ENCODE results near the gene SLC39A8.
"Not testable (repeated sequence)": the region's sequence is repeated elsewhere in the genome, so short reads cannot be mapped to it uniquely, and the experiment has no call there.

The SLC39A8 gene

GRCh38 chr4:102344954-102345794, at the start of gene SLC39A8:
Gene SLC39A8 (minus strand): TSS chr4:102345482. CDS start chr4:102344662, 820 bp downstream.
- DNase-seq, result peak; percentile 89

DNA sequence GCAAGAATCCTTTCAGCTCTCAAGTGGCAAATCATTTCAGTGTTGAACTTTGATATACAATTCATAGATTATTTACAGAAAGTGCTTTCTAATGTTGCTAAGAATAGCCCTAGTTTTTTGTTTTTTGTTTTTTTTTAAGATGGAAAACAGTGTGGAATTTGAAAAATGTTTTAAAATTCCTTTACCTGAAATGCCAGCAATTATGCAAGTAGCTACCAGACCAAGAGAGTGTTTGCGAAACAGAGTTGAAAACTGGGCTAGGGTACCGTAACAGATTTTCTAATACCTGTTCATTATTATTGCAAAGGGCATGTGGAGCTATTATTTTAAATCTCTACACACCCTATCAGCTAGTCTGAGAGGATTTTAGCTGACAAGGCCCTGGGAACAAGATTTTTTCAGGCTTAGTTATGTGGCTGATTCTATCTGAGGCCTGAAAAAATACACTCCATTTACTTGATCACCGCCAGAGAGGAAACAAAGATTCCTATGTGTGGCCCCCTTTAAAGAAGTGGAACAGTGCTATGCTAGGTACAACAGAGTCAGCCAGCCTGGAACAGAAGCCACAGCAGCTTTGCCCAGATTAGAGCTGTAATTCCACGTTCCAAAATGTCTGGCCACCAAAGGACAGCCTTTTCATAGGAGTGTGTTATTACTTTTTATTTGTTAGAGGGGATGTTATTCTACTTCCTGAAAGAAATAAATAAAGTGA, 46.9 kb upstream of the SLC39A8 start:
- no peak for DNase-seq

DNA sequence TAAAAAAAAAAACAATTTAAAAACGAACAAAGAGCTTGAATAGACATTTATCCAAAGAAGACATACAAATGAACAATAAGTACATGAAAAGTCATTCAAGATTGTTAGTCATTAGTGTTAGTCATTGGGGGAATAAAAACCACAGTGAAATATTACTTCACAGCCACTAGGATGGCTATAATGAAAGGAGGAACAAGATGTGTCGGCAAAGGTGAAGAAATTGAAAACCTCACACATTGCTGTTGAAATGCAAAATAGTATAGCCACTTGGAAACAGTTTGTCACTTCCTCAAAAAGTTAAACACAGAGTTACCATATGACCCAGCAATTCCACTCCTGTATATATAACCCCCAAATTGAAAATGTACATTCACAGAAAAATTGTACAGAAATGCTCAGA, 45.2 kb upstream of the SLC39A8 start:
- DNase-seq, result no peak

GRCh38 chr4:102388611-102389010, 43.3 kb upstream of the SLC39A8 start:
- DNase-seq, result no peak

DNA sequence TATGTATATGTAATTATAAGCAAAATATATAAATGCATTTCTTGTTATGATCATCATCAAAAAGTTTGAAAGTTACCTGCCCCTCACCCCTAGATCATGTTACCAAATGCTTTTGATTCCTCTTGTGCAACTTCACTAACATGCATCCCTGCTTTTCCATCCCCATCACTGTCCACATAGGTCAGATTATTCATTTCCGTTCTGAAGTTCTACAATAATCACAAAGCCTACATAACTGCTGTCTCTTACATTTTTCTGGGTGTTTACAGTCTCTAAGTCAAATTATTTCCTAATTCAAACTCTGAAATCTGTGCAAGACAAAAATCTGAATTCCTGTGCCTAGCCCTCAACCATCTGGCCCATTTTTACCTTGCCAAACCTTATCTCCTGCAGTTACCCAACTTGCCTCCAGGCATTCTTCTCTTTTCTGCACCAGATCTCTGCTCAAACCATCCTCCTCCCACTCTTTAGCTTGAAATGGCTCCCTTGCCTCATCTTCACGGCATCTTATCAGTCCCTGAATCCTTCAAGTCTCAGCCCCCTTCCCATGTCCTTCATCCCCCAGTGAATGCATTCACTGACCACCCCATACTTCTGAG, 42.4 kb upstream of the SLC39A8 start:
- DNase-seq, result no peak

GRCh38 chr4:102386966-102387365, 41.7 kb upstream of the SLC39A8 start:
- no peak for DNase-seq

DNA sequence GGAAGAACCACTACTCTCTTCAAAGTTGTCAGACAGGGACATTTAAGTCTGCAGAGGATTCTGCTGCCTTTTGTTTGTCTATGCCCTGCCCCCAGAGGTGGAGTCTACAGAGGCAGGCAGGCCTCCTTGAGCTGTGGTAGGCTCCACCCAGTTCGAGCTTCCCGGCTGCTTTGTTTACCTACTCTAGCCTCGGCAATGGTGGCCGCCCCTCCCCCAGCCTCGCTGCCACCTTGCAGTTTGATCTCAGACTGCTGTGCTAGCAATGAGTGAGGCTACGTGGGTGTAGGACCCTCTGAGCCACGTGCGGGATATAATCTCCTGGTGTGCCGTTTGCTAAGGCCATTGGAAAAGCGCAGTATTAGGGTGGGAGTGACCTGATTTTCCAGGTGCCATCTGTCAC, 35.0 kb upstream of the SLC39A8 start:
- DNase-seq, result not testable (repeated sequence)

DNA sequence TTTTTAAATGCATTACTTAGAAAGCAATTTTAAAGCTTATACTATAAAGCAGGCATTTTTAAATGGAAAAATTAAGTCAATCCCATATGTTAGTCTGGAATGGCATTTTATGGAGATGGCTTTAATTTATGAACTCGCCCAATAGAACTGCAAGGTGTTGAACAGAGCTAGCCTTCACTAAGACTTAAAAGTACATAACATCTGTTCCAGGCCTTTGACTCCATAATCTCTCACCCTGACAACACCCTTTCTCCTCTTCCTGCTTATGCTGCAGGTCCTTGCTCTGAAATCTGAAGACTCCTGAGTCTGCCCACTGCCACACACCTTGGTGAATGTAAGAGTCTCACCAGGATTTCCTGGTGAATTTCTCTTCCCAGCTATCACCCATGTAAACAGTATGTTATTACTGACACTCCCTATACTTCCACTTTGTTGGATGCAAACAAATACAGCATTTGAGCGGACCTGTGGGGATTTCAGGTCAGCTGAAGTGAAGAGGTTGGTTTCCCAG, 17.7 kb upstream of the SLC39A8 start:
- DNase-seq, result no peak

DNA sequence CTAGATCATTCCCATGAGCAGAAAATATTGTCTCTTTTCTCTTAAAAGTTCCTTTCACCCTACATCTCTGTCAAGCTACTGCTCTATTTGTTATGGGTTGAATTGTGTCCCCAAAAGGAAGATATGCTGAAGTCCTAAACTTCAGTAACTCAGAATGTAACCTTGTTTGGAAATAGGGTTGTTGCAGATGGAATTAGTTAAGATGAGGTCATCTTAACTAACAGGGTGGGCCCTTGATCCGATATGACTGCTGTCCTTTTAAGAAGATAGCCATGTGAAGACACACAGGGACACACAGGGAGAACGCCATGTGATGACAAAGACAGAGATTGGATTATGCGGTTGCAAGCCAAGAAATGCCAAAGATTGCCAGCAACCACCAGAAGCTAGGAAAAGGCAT, 12.8 kb upstream of the SLC39A8 start:
- no peak for DNase-seq

DNA sequence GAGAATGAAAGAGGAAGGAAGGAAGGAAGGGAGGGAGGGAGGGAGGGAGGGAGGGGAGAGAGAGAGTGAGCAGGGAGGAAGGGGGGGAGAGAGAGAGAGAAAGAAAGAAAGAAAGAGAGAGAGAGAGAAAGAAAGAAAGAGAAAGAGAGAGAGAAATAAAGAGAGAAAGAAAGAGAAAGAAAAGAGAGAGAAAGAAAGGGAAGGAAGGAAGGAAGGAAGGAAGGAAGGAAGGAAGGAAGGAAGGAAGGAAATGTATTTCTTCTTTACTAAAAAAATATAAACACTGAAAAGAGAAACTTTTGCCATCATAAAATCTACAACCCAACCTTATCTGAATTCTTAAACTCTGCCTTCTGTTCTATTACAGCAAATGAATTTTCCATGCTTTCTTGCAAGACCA, 12.4 kb upstream of the SLC39A8 start:
- DNase-seq, result not testable (repeated sequence)

GRCh38 chr4:102356562-102357202, 11.4 kb upstream of the SLC39A8 start:
- no peak for DNase-seq

DNA sequence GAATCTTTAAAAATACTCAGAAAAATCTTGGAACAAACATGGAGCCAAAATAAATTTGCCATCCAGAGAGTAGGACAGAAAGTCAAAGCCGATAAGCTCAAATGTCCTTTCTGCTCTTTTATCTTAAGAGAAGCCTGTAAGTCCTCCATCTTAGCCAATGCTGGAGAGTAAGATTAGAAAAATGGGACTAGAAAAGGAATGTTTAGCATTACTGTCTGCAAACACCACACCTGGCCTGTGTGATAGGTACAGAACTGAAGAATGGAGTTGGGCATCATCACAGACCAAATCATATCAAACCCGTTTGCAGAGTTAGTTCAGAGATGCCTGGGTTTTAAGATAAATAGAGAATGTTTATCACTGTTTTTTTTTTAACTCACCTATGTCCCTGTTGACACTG, 10.5 kb upstream of the SLC39A8 start:
- no peak for DNase-seq

DNA sequence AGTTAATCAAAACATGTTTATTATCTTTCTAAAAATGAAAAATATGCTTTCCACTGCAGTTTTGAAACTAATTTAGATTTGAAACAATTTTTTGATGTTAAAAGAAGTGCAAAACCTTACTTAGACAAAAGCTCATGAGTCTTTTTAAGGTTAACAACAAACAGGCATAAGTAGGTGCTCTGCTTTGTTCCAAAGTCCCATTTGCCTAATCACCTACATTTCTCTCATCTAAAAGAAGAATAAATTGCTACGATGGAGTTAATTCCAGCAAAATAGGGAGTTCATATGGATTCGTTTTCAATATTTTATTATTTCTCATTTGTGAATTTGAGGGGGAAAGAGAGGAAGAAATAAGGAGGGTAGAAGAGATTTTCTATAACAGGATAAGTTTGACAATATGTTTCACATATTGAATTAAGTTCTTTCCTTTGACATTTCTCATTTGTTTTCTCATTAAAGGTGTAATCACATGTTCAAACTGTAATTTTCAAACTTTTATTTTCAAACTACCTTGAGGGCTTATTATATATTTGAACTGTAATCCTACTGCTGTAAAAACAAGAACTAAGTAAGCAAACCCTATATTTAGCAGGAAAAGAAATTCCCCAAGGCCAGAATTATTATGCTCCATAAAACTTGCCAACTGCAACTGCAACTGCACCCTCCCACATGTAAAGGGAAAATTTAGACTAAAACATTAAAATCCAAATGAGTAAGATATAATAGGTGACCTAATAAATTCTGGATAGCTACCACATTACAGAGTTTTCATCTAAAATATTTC, 9.6 kb upstream of the SLC39A8 start:
- no peak for DNase-seq

GRCh38 chr4:102352781-102353180, 7.5 kb upstream of the SLC39A8 start:
- DNase-seq, result no peak

GRCh38 chr4:102350634-102351033, 5.4 kb upstream of the SLC39A8 start:
- DNase-seq, result no peak

GRCh38 chr4:102348701-102349100, 3.4 kb upstream of the SLC39A8 start:
- no peak for DNase-seq

GRCh38 chr4:102345795-102346100, 466 bp upstream of the SLC39A8 start:
- no peak for DNase-seq

DNA sequence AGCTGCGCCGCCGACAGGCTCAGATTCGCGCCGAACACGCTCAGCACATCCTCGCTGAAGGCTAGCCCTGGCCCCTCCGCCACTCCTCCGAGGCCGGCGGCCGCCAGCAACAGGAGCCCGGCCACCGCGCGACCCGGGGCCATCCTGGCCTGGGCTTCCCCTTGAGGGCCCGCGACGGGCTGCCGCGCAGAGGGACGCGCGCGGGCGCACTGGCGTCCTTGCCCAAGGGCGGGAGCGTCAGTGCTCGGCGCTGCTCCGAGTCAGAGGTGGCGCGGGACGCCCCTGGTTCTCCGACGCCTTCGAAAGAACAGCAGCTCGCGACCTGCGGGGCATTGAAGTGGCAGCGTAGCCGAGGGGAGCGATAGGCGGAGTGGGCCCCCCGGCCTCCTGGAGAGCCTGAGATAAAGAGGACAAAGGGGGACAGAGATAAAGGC, 745 bp downstream of the SLC39A8 start:
- DNase-seq, result peak; percentile 76

DNA sequence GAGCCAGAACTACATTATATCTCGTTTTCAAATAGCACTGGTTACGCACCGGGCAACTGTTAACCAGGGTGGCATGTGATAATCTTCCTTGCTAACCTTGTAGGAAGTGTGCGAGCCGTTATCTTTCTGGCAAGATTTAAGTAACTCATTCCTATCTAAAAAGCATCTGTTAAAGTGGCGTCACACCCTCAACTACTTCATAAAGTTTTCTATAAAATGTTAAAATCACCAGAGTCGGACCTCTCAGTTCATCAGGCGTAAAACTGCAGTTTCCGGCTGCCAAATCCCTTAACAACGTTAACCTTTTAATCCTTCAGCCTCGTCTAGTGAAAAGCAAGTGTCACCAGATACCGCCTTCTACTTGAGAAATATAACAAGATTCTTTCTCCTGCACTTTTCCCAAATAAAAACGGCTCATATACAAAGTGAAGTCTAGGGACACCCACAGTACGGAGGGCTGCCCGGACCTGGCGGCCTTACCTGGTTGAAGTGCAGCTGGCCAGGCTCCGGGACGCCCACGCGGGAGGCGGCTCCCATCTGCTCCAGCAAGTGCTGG, 1.2 kb downstream of the SLC39A8 start:
- DNase-seq, result no peak

DNA sequence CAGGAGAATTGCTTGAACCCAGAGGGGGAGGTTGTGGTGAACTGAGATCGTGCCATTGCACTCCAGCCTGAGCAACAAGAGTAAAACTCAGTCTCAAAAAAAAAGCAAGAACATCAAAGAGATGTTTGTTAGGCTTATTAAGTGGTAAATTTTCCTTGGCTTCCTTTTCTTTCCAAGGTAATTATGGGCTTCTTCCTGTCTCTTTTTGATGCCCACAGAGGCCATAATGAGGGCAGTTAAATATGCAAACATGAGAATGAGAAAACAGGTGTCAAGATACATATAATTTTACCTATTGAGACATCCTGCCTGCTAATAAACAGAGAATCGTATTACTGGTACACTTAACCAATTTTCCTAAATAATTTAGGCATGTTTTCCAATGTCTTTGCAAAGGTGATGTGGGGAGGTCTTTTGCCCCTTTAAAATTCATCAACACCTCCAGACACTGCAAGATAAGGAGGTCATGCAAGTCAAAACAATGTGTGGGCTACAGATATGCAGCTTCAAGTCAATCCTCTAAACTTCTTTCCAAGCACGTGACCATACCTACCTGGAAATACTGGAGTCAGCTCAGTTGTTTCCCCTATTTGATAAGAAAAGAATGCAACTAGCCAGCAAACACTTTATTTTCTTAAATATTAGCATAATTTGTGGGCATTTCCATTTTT, 2.7 kb downstream of the SLC39A8 start:
- DNase-seq, result no peak

- DNase-seq, result no peak
Observed at GRCh38 chr4:102341201-102341600, 4.1 kb downstream of the SLC39A8 start.

GRCh38 chr4:102339018-102339417, 6.3 kb downstream of the SLC39A8 start:
- DNase-seq, result no peak
